Small intestine (tissue), 7 donors: ENCODE measurements around the gene MTF1. TPM values are rescaled to one million over a fixed set of nuclear protein-coding genes. Genes with fewer than 3 reads are reported as not detected.
A peak's percentile ranks its signal among the peaks of the same experiment; 100 is the strongest.

Source experiments
- DNase-seq, 2 donors: peaks; one replicate each; pipeline versions ENCODE4 v3.0.0 to v3.0.0-alpha.2; 2013
- FAIRE-seq: peaks from 2 replicates; lab custom pipeline; 2012; peaks lifted over from hg19 to GRCh38; lab: Jason Lieb, UNC
- H3K27ac ChIP-seq, 3 donors: one replicate each; pipeline ENCODE4 v1.5.1; 2013; ENCODE audit warnings: low read length in 2 of 3, mild to moderate bottlenecking in 2 of 3, control low read depth in 1 of 3, inconsistent platforms in 1 of 3, low read depth in 1 of 3, moderate library complexity in 1 of 3
- H3K27me3 ChIP-seq, 3 donors: one replicate each; pipeline ENCODE4 v1.6.1; 2013; ENCODE audit warnings: low read length in 3 of 3, inconsistent platforms in 1 of 3; ENCODE audit not compliant: control insufficient read depth in 3 of 3, insufficient read depth in 3 of 3
- H3K36me3 ChIP-seq, 3 donors: one replicate each; pipeline ENCODE4 v1.6.1; 2013; ENCODE audit warnings: low read length in 3 of 3, inconsistent platforms in 1 of 3, low read depth in 1 of 3, mild to moderate bottlenecking in 1 of 3, moderate library complexity in 1 of 3; ENCODE audit not compliant: control insufficient read depth in 3 of 3, insufficient read depth in 2 of 3
- H3K4me1 ChIP-seq, 3 donors: one replicate each; pipeline ENCODE4 v1.6.1; 2013; ENCODE audit warnings: low read length in 2 of 3, inconsistent platforms in 1 of 3, low read depth in 1 of 3, mild to moderate bottlenecking in 1 of 3, moderate library complexity in 1 of 3; ENCODE audit not compliant: control insufficient read depth in 3 of 3, insufficient read depth in 2 of 3
- H3K4me3 ChIP-seq, 3 donors: one replicate each; pipeline ENCODE4 v1.5.1; 2013; ENCODE audit warnings: low read length in 3 of 3, control low read depth in 1 of 3, inconsistent platforms in 1 of 3, low read depth in 1 of 3, mild to moderate bottlenecking in 1 of 3, moderate library complexity in 1 of 3
- H3K9me3 ChIP-seq, 2 donors: one replicate each; pipeline ENCODE4 v1.6.1; 2013; ENCODE audit warnings: low read depth in 1 of 2, low read length in 1 of 2; ENCODE audit not compliant: control insufficient read depth in 2 of 2, insufficient read depth in 1 of 2
- WGBS, 3 donors: extraction: QIAGEN DNeasy Blood & Tissue Kit; methylation state at CpG; one replicate each; pipeline ENCODE4 v1.1.7; 2013; 5-methylcytosine and 5-hydroxymethylcytosine counted together
- polyA plus RNA-seq, 4 donors: library from polyadenylated mRNA; stranded (reverse) in 3 of 4; unstranded in 1 of 4; fragments of 200-250 nt in 3 of 4; fragments of 120-200 nt in 1 of 4; gene quantifications; one replicate each; pipeline versions ENCODE4 v1.2.1 to v1.2.3, GENCODE V29; 2013
- donor health status: healthy with polysubstance abuse.
- donor health status: control.
- donor health status: control.
- donor health status: Bipolar disorder and iron deficiency.
- donor health status: healthy.

The MTF1 gene
- polyA plus RNA-seq, 4 donors = 1.6 to 5.7 (median 3.1) TPM

GRCh38 chr1:37764414-37764825, 95.0 kb downstream of the MTF1 start:
- 6 to 20% (median 10%) methylated on average over 24 to 29 of the region's 29 CpGs for WGBS, 3 donors
- FAIRE-seq = no peak
- Histone ChIP-seq H3K27ac (no peak overlapping the region), H3K36me3 (no peaks in the 10 kb centered on the region), H3K4me3 (no peak overlapping the region), H3K4me1 (peaks cover 0 to 2% (median 0%) of the 10 kb centered on the region in 3 donors), H3K27me3 (peaks cover 7 to 54% (median 43%) of the 10 kb centered on the region in 3 donors), H3K9me3 (peaks cover 0 to 2% of the 10 kb centered on the region in 2 donors)
- DNase-seq = peak in 1 of 2 donors; percentile 72

- Histone ChIP-seq H3K27ac (no peak overlapping the region), H3K9me3 (peaks cover 0 to 2% of the 10 kb centered on the region in 2 donors), H3K4me1 (peaks cover 0 to 2% (median 0%) of the 10 kb centered on the region in 3 donors), H3K4me3 (no peak overlapping the region), H3K27me3 (peaks cover 7 to 54% (median 45%) of the 10 kb centered on the region in 3 donors), H3K36me3 (no peaks in the 10 kb centered on the region)
- DNase-seq (no peak), FAIRE-seq (no peak)
- WGBS, 3 donors = 27 to 43% (median 36%) methylated on average over 22 to 25 of the region's 25 CpGs
These were observed 95.5 kb downstream of the MTF1 start for GRCh38 chr1:37763791-37764413.

GRCh38 chr1:37762516-37762915, 96.9 kb downstream of the MTF1 start:
- 48 to 63% (median 62%) methylated on average over 2 of the region's 2 CpGs for WGBS, 3 donors
- peaks cover 0 to 2% (median 0%) of the 10 kb centered on the region in 3 donors for H3K4me1 ChIP-seq
- no peak for FAIRE-seq
- no peak overlapping the region for H3K27ac ChIP-seq
- DNase-seq = no peak
- no peak overlapping the region for H3K4me3 ChIP-seq
- H3K36me3 ChIP-seq = no peaks in the 10 kb centered on the region
- H3K9me3 ChIP-seq = peaks cover 0 to 2% of the 10 kb centered on the region in 2 donors
- H3K27me3 ChIP-seq = peaks cover 7 to 59% (median 43%) of the 10 kb centered on the region in 3 donors

- WGBS, 3 donors = 56 to 74% (median 72%) methylated on average over 61 to 68 of the region's 68 CpGs
- no peak overlapping the region for H3K27ac ChIP-seq
- peaks cover 0 to 2% of the 10 kb centered on the region in 2 donors for H3K9me3 ChIP-seq
- H3K36me3 ChIP-seq = no peaks in the 10 kb centered on the region
- H3K4me3 ChIP-seq = no peak overlapping the region
- FAIRE-seq = no peak
- H3K4me1 ChIP-seq = peaks cover 0 to 2% (median 0%) of the 10 kb centered on the region in 3 donors
- no peak for DNase-seq
- H3K27me3 ChIP-seq = peaks cover 5 to 61% (median 37%) of the 10 kb centered on the region in 3 donors
These were observed 97.8 kb downstream of the MTF1 start for GRCh38 chr1:37761416-37762095.

Other genes with a start within 250 kb of the MTF1 start
- gene RSPO1, start 224.7 kb downstream of the MTF1 start, polyA plus RNA-seq = 1 to 10 TPM in 1 of 4 donors, under 1 TPM in 1, not detected in 2; 0.27 to 1.2 TPM
- 10 to 100 TPM in 2 of 4 donors, 1 to 10 TPM in 2; 4.0 to 23.5 (median 7.6) TPM for gene CDCA8, start 167.1 kb downstream of the MTF1 start, polyA plus RNA-seq
- 1 to 10 TPM; 1.9 to 5.4 (median 3.5) TPM for gene EPHA10, start 94.5 kb downstream of the MTF1 start, polyA plus RNA-seq
- 1 to 10 TPM in 2 of 4 donors, under 1 TPM in 2; 0.81 to 6.1 (median 2.3) TPM for gene MANEAL, start 65.7 kb downstream of the MTF1 start, polyA plus RNA-seq
- gene C1orf122, start 51.8 kb downstream of the MTF1 start, polyA plus RNA-seq = 10 to 100 TPM; 29.6 to 44.0 (median 38.6) TPM
- gene YRDC, start 51.4 kb downstream of the MTF1 start, polyA plus RNA-seq = 10 to 100 TPM; 14.0 to 15.7 (median 14.4) TPM
- 10 to 100 TPM in 2 of 4 donors, 1 to 10 TPM in 2; 6.7 to 23.2 (median 9.2) TPM for gene INPP5B, start 87.5 kb upstream of the MTF1 start, polyA plus RNA-seq
- gene SF3A3, start 130.4 kb upstream of the MTF1 start, polyA plus RNA-seq = 10 to 100 TPM; 13.9 to 48.0 (median 22.2) TPM
- gene FHL3, start 145.9 kb upstream of the MTF1 start, polyA plus RNA-seq = 1 to 10 TPM in 3 of 4 donors, under 1 TPM in 1; 0.89 to 8.1 (median 6.3) TPM
- gene UTP11, start 153.1 kb upstream of the MTF1 start, polyA plus RNA-seq = 10 to 100 TPM; 17.0 to 31.7 (median 26.5) TPM
- under 1 TPM in 1 of 4 donors, not detected in 3; 0.04 TPM for gene POU3F1, start 187.2 kb upstream of the MTF1 start, polyA plus RNA-seq